ENCODE data around the gene EFHB.
"Not testable (repeated sequence)": the region's sequence is repeated elsewhere in the genome, so short reads cannot be mapped to it uniquely, and the experiment has no call there.

DNA sequence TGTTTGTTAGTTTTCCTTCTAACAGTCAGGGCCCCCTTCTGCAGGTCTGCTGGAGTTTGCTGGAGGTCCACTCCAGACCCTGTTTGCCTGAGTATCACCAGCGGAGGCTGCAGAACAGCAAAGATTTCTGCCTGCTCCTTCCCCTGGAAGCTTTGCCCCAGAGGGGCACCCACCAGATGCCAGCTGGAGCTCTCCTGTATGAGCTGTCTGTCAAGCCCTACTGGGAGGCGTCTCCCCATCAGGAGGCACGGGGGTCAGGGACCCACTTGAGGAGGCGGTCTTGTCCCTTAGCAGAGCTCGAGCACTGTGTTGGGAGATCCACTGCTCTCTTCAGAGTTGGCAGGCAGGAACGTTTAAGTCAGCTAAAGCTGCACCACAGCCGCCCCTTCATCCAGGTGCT, 87.4 kb downstream of the EFHB start:
- TF ChIP-seq, protein P1, sequence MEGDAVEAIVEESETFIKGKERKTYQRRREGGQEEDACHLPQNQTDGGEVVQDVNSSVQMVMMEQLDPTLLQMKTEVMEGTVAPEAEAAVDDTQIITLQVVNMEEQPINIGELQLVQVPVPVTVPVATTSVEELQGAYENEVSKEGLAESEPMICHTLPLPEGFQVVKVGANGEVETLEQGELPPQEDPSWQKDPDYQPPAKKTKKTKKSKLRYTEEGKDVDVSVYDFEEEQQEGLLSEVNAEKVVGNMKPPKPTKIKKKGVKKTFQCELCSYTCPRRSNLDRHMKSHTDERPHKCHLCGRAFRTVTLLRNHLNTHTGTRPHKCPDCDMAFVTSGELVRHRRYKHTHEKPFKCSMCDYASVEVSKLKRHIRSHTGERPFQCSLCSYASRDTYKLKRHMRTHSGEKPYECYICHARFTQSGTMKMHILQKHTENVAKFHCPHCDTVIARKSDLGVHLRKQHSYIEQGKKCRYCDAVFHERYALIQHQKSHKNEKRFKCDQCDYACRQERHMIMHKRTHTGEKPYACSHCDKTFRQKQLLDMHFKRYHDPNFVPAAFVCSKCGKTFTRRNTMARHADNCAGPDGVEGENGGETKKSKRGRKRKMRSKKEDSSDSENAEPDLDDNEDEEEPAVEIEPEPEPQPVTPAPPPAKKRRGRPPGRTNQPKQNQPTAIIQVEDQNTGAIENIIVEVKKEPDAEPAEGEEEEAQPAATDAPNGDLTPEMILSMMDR (conservative IDR thresholded peaks at IDR 0.05 in 1 of 2, IDR thresholded peaks at IDR 0.05 in 1 of 2; ENCODE audit: extremely low read depth in 1 of 2, insufficient read depth in 1 of 2, low read depth in 1 of 2, low read length in 2 of 2): not testable (repeated sequence)
- TF ChIP-seq EZH2 (IDR thresholded peaks at IDR 0.05; ENCODE audit: borderline replicate concordance, low read length): not testable (repeated sequence)

All from mammary epithelial cell (primary cell).